HCEC 1CT (cell line): Measurements from ENCODE around the gene RLN1.
A peak's percentile ranks its signal among the peaks of the same experiment; 100 is the strongest.
"Not testable (repeated sequence)": the region's sequence is repeated elsewhere in the genome, so short reads cannot be mapped to it uniquely, and the experiment has no call there.

ENCODE experiments used
- DNase-seq: peaks from one replicate; pipeline ENCODE4 v3.0.0-alpha.2; 2017

Gene RLN1

GRCh38 chr9:5338992-5339981 is at the start of gene RLN1:
RLN1 (minus strand) TSS chr9:5339876; CDS start chr9:5339746, 130 bp downstream.
- not testable (repeated sequence) for DNase-seq

- DNase-seq = peak; percentile 82
Measured at GRCh38 chr9:5389109-5389732, 49.5 kb upstream of the RLN1 start.

- no peak for DNase-seq
Measured at GRCh38 chr9:5388026-5388819, 48.5 kb upstream of the RLN1 start.

- no peak for DNase-seq
Measured at GRCh38 chr9:5384436-5384835, 44.8 kb upstream of the RLN1 start.

GRCh38 chr9:5382479-5382878 is 42.8 kb upstream of the RLN1 start:
- DNase-seq = no peak

- peak; percentile 6 for DNase-seq
Measured at GRCh38 chr9:5375790-5376477, 36.3 kb upstream of the RLN1 start.

GRCh38 chr9:5375091-5375490 is 35.4 kb upstream of the RLN1 start:
- no peak for DNase-seq

- peak; percentile 40 for DNase-seq
Measured at GRCh38 chr9:5364294-5365024, 24.8 kb upstream of the RLN1 start.

GRCh38 chr9:5361326-5362010 is 21.8 kb upstream of the RLN1 start:
- no peak for DNase-seq

- DNase-seq = no peak
Measured at GRCh38 chr9:5360341-5360740, 20.7 kb upstream of the RLN1 start.

GRCh38 chr9:5357431-5358105 is 17.9 kb upstream of the RLN1 start:
- no peak for DNase-seq

GRCh38 chr9:5355817-5356216 is 16.1 kb upstream of the RLN1 start:
- DNase-seq = no peak

- no peak for DNase-seq
Measured at GRCh38 chr9:5355226-5355625, 15.6 kb upstream of the RLN1 start.

GRCh38 chr9:5354184-5354583 is 14.5 kb upstream of the RLN1 start:
- DNase-seq = no peak

- no peak for DNase-seq
Measured at GRCh38 chr9:5352637-5353248, 13.1 kb upstream of the RLN1 start.

- DNase-seq = no peak
Measured at GRCh38 chr9:5336688-5337087, 3.0 kb downstream of the RLN1 start.

- DNase-seq = not testable (repeated sequence)
Measured at GRCh38 chr9:5331276-5331675, 8.4 kb downstream of the RLN1 start.

- no peak for DNase-seq
Measured at GRCh38 chr9:5326893-5327548, 12.7 kb downstream of the RLN1 start.

GRCh38 chr9:5326187-5326586 is 13.5 kb downstream of the RLN1 start:
- DNase-seq = no peak

- not testable (repeated sequence) for DNase-seq
Measured at GRCh38 chr9:5321601-5322000, 18.1 kb downstream of the RLN1 start.
